ENCODE measurements around the gene EHD1. TPM values are rescaled to one million over a fixed set of nuclear protein-coding genes. Genes with fewer than 3 reads are reported as not detected.

EHD1 gene
- total RNA-seq, 1 donor from 2014 or later, result 111 TPM

- H3K36me3 Mint-ChIP-seq (ENCODE audit: low read depth), result no peaks in the 10 kb centered on the region
- no peaks in the 10 kb centered on the region for H3K27me3 Mint-ChIP-seq (ENCODE audit: low read depth)
- no peaks in the 10 kb centered on the region for H3K9me3 Mint-ChIP-seq (ENCODE audit: low read depth)
- H3K27ac Mint-ChIP-seq (ENCODE audit: unreplicated experiment), result no peak overlapping the region
- no peak for DNase-seq (ENCODE audit: low spot score)
- peaks cover 10% of the 10 kb centered on the region for H3K4me1 Mint-ChIP-seq (ENCODE audit: low read depth)
- TF ChIP-seq CTCF (IDR thresholded peaks at IDR 0.05), result no peak
- no peak overlapping the region for H3K4me3 Mint-ChIP-seq (ENCODE audit: unreplicated experiment)
Measured at GRCh38 chr11:64885367-64886286, 7.2 kb upstream of the EHD1 start.

- no peaks in the 10 kb centered on the region for H3K36me3 Mint-ChIP-seq (ENCODE audit: low read depth)
- no peaks in the 10 kb centered on the region for H3K9me3 Mint-ChIP-seq (ENCODE audit: low read depth)
- H3K27me3 Mint-ChIP-seq (ENCODE audit: low read depth), result no peaks in the 10 kb centered on the region
- DNase-seq (ENCODE audit: low spot score), result no peak
- H3K4me3 Mint-ChIP-seq (ENCODE audit: unreplicated experiment), result no peak overlapping the region
- H3K4me1 Mint-ChIP-seq (ENCODE audit: low read depth), result peaks cover 16% of the 10 kb centered on the region
- peak overlapping the region; percentile 15 for H3K27ac Mint-ChIP-seq (ENCODE audit: unreplicated experiment)
- no peak for TF ChIP-seq CTCF (IDR thresholded peaks at IDR 0.05)
Measured at GRCh38 chr11:64884019-64884418, 5.6 kb upstream of the EHD1 start.

GRCh38 chr11:64883575-64883974 is 5.2 kb upstream of the EHD1 start:
- TF ChIP-seq CTCF (IDR thresholded peaks at IDR 0.05), result no peak
- Mint-ChIP-seq H3K27ac (ENCODE audit: unreplicated experiment) (no peak overlapping the region), H3K27me3 (ENCODE audit: low read depth) (no peaks in the 10 kb centered on the region), H3K4me1 (ENCODE audit: low read depth) (peaks cover 17% of the 10 kb centered on the region), H3K36me3 (ENCODE audit: low read depth) (no peaks in the 10 kb centered on the region), H3K4me3 (ENCODE audit: unreplicated experiment) (no peak overlapping the region), H3K9me3 (ENCODE audit: low read depth) (no peaks in the 10 kb centered on the region)
- no peak for DNase-seq (ENCODE audit: low spot score)

- Mint-ChIP-seq H3K27ac (ENCODE audit: unreplicated experiment) (peak overlapping the region; percentile 65), H3K4me1 (ENCODE audit: low read depth) (peaks cover 13% of the 10 kb centered on the region), H3K4me3 (ENCODE audit: unreplicated experiment) (no peak overlapping the region), H3K36me3 (ENCODE audit: low read depth) (peaks cover 2% of the 10 kb centered on the region), H3K27me3 (ENCODE audit: low read depth) (no peaks in the 10 kb centered on the region), H3K9me3 (ENCODE audit: low read depth) (no peaks in the 10 kb centered on the region)
- no peak for DNase-seq (ENCODE audit: low spot score)
- TF ChIP-seq CTCF (IDR thresholded peaks at IDR 0.05), result no peak
Measured at GRCh38 chr11:64882243-64882642, 3.8 kb upstream of the EHD1 start.

- peaks cover 20% of the 10 kb centered on the region for H3K4me1 Mint-ChIP-seq (ENCODE audit: low read depth)
- H3K27ac Mint-ChIP-seq (ENCODE audit: unreplicated experiment), result no peak overlapping the region
- no peak for DNase-seq (ENCODE audit: low spot score)
- no peak overlapping the region for H3K4me3 Mint-ChIP-seq (ENCODE audit: unreplicated experiment)
- H3K27me3 Mint-ChIP-seq (ENCODE audit: low read depth), result no peaks in the 10 kb centered on the region
- TF ChIP-seq CTCF (IDR thresholded peaks at IDR 0.05), result no peak
- no peaks in the 10 kb centered on the region for H3K9me3 Mint-ChIP-seq (ENCODE audit: low read depth)
- peaks cover 2% of the 10 kb centered on the region for H3K36me3 Mint-ChIP-seq (ENCODE audit: low read depth)
Measured at GRCh38 chr11:64881476-64881875, 3.1 kb upstream of the EHD1 start.

Data from chondrocyte (in vitro differentiated cells).